SK-N-SH (cell line): ENCODE results near the gene DYNC1LI2.

Source experiments
- CHD2 ChIP-seq: fragments of 150-350 bp; IDR thresholded peaks from 2 replicates; pipeline ENCODE4 v1.6.1; 2018; ENCODE audit warnings: low read length; ENCODE audit not compliant: partially characterized antibody
- EP300 ChIP-seq, 2 experiments: IDR thresholded peaks; 2 replicates each; pipeline versions ENCODE4 v1.4.0 to v1.6.1; 2012; ENCODE audit warnings: borderline replicate concordance in 1 of 2, low read depth in 1 of 2, low read length in 1 of 2
- EZH2phosphoT487 ChIP-seq: fragments of 200-600 bp; sonication (generic); IDR thresholded peaks from 2 replicates; pipeline ENCODE4 v1.6.1; 2017; ENCODE audit warnings: low read depth, mixed run types, mild to moderate bottlenecking, antibody characterized with exemption, moderate library complexity, borderline replicate concordance
- FOXJ3 ChIP-seq: sonication (generic); formaldehyde crosslinking; IDR thresholded peaks from 2 replicates; pipeline ENCODE4 v1.5.1; 2020; ENCODE audit warnings: mild to moderate bottlenecking, missing genetic modification reagents
- JUND ChIP-seq: IDR thresholded peaks from 2 replicates; pipeline ENCODE4 v1.4.0; 2012
- MAX ChIP-seq: IDR thresholded peaks from 2 replicates; pipeline ENCODE4 v1.4.0; 2012; ENCODE audit warnings: low read depth
- MXI1 ChIP-seq: IDR thresholded peaks from 2 replicates; pipeline ENCODE4 v1.6.1; 2012; ENCODE audit warnings: mild to moderate bottlenecking, low read depth, low read length, improper control_type of control experiment
- PBX3 ChIP-seq: IDR thresholded peaks from 2 replicates; pipeline ENCODE4; 2012
- POLR2AphosphoS5 ChIP-seq: IDR thresholded peaks from 2 replicates; pipeline ENCODE4 v1.6.1; 2012; ENCODE audit warnings: low read depth, low read length
- RAD21 ChIP-seq: IDR thresholded peaks from 2 replicates; pipeline ENCODE4 v1.6.1; 2012; ENCODE audit warnings: mild to moderate bottlenecking, low read length
- RFX5 ChIP-seq: IDR thresholded peaks from 2 replicates; pipeline ENCODE4 v1.6.1; 2012; ENCODE audit warnings: mild to moderate bottlenecking, improper control_type of control experiment, low read length
- TAF1 ChIP-seq: IDR thresholded peaks from 2 replicates; pipeline ENCODE4 v1.6.1; 2012; ENCODE audit warnings: low read depth, mild to moderate bottlenecking, low read length, moderate library complexity, borderline replicate concordance
- TF ChIP-seq, protein P1 (sequence below): fragments of 200-600 bp; sonication (generic); IDR thresholded peaks from 2 replicates; pipeline ENCODE4 v1.6.1; 2017; ENCODE audit warnings: antibody characterized with exemption, mild to moderate bottlenecking, moderate library complexity

DNA sequence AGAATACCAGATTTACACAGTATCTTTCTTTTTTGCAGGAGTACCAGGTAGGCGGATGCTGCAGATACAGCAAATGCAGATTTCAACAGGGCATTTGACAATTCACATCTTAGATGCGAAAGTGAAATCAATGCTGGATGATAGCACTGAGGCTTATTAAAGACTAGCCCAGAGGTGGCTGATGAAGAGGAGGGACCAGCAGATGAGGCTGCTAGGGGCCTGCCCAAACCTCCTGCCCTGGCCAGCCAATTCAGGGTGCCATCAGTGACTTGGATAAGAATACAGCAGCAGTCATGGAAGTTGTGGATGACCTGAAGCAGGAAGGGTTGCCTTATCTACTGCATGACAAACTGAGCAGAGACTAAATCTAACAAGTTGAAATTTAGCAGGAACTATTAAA, 1.5 kb upstream of the DYNC1LI2 start:
- TF ChIP-seq EP300 (IDR thresholded peaks at IDR 0.05; ENCODE audit: borderline replicate concordance in 1 of 2, low read depth in 1 of 2, low read length in 1 of 2) (no peak), RFX5 (no peak), MXI1 (no peak), PBX3 (no peak), JUND (no peak), RAD21 (no peak), FOXJ3 (CRISPR knock-in tag) (no peak), TAF1 (no peak), EZH2phosphoT487 (no peak), CHD2 (no peak), POLR2AphosphoS5 (no peak), MAX (no peak)
- TF ChIP-seq, protein P1, sequence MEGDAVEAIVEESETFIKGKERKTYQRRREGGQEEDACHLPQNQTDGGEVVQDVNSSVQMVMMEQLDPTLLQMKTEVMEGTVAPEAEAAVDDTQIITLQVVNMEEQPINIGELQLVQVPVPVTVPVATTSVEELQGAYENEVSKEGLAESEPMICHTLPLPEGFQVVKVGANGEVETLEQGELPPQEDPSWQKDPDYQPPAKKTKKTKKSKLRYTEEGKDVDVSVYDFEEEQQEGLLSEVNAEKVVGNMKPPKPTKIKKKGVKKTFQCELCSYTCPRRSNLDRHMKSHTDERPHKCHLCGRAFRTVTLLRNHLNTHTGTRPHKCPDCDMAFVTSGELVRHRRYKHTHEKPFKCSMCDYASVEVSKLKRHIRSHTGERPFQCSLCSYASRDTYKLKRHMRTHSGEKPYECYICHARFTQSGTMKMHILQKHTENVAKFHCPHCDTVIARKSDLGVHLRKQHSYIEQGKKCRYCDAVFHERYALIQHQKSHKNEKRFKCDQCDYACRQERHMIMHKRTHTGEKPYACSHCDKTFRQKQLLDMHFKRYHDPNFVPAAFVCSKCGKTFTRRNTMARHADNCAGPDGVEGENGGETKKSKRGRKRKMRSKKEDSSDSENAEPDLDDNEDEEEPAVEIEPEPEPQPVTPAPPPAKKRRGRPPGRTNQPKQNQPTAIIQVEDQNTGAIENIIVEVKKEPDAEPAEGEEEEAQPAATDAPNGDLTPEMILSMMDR = no peak
